GM23338 (cell line): Measurements from ENCODE around the gene SPRR2A. TPM values are rescaled to one million over a fixed set of nuclear protein-coding genes. Genes with fewer than 3 reads are reported as not detected.

ENCODE experiments used
- ATAC-seq: fragments of 200-7000 bp; cut with Tn5 transposase; 3 replicates; pipeline ENCODE4 v1.9.1; 2020
- DNase-seq: peaks from one replicate; pipeline ENCODE4 v3.0.0-alpha.2; 2015; ENCODE audit warnings: low spot score
- H2AFZ ChIP-seq: fragments of 200-600 bp; sonication (generic); 2 replicates; pipeline ENCODE4 v1.8.0; 2016; ENCODE audit warnings: antibody characterized with exemption, mild to moderate bottlenecking, moderate library complexity
- H3F3A ChIP-seq: fragments of 200-600 bp; sonication (generic); replicated peaks from 2 replicates; pipeline ENCODE4 v1.8.0; 2017; ENCODE audit warnings: antibody characterized with exemption, mixed run types, low read depth
- H3K27ac ChIP-seq: fragments of 200-600 bp; sonication (generic); 2 replicates; pipeline ENCODE4 v1.6.1; 2016; ENCODE audit warnings: low read depth
- H3K27me3 ChIP-seq: fragments of 200-600 bp; sonication (generic); 2 replicates; pipeline ENCODE4 v1.8.0; 2016; ENCODE audit warnings: mild to moderate bottlenecking, mixed run types, moderate library complexity; ENCODE audit not compliant: insufficient read depth
- H3K36me3 ChIP-seq: fragments of 200-600 bp; sonication (generic); 2 replicates; pipeline ENCODE4 v1.8.0; 2016; ENCODE audit warnings: mild to moderate bottlenecking; ENCODE audit not compliant: insufficient read depth
- H3K4me1 ChIP-seq: fragments of 200-600 bp; sonication (generic); 2 replicates; pipeline ENCODE4 v1.8.0; 2016; ENCODE audit warnings: mild to moderate bottlenecking, moderate library complexity; ENCODE audit not compliant: insufficient read depth
- H3K4me2 ChIP-seq: fragments of 200-600 bp; sonication (generic); 2 replicates; pipeline ENCODE4 v1.7.1; 2017; ENCODE audit warnings: mixed run types
- H3K4me3 ChIP-seq: fragments of 200-600 bp; sonication (generic); 2 replicates; pipeline ENCODE4 v1.6.1; 2016; ENCODE audit warnings: mixed run types
- H3K79me2 ChIP-seq: fragments of 200-600 bp; sonication (generic); replicated peaks from 2 replicates; pipeline ENCODE4 v1.8.0; 2017; ENCODE audit warnings: mild to moderate bottlenecking; ENCODE audit not compliant: insufficient read depth
- H3K9me2 ChIP-seq: fragments of 200-600 bp; sonication (generic); 2 replicates; pipeline ENCODE4 v1.8.0; 2017; ENCODE audit not compliant: insufficient read depth
- H4K20me1 ChIP-seq: fragments of 200-600 bp; sonication (generic); replicated peaks from 2 replicates; pipeline ENCODE4 v1.8.0; 2017; ENCODE audit warnings: mild to moderate bottlenecking; ENCODE audit not compliant: insufficient read depth
- H3K27ac Mint-ChIP-seq: 2 replicates; pipeline ENCODE4 v1.8.0; 2020; ENCODE audit warnings: inconsistent platforms, mild to moderate bottlenecking, moderate library complexity, mixed read lengths
- H3K27me3 Mint-ChIP-seq: 3 replicates; pipeline ENCODE4 v1.8.0; 2022; ENCODE audit warnings: low read depth, mild to moderate bottlenecking, moderate library complexity, mixed read lengths, inconsistent platforms; ENCODE audit not compliant: insufficient read depth, poor library complexity
- H3K36me3 Mint-ChIP-seq: 3 replicates; pipeline ENCODE4 v1.8.0; 2021; ENCODE audit warnings: low read depth, mild to moderate bottlenecking, inconsistent platforms, moderate library complexity, mixed read lengths
- H3K4me1 Mint-ChIP-seq: 3 replicates; pipeline ENCODE4 v1.8.0; 2020; ENCODE audit warnings: mild to moderate bottlenecking, inconsistent platforms, mixed read lengths
- H3K4me3 Mint-ChIP-seq: 3 replicates; pipeline ENCODE4 v1.8.0; 2021; ENCODE audit warnings: moderate library complexity, mild to moderate bottlenecking, inconsistent platforms, mixed read lengths
- H3K9me3 Mint-ChIP-seq: 3 replicates; pipeline ENCODE4 v1.8.0; 2020; ENCODE audit warnings: moderate library complexity, mild to moderate bottlenecking, inconsistent platforms, mixed read lengths
- CREB1 ChIP-seq: fragments of 250-450 bp; sonication (Bioruptor Pico); IDR thresholded peaks from 2 replicates; pipeline ENCODE4 v1.5.0; 2020; ENCODE audit warnings: low read depth, mild to moderate bottlenecking, moderate library complexity
- EZH2 ChIP-seq: fragments of 200-600 bp; sonication (generic); IDR thresholded peaks from one replicate; pipeline ENCODE4 v1.8.0; 2017; ENCODE audit warnings: antibody characterized with exemption, mild to moderate bottlenecking, low read depth; ENCODE audit not compliant: unreplicated experiment
- EZH2phosphoT487 ChIP-seq: fragments of 200-600 bp; sonication (generic); IDR thresholded peaks from one replicate; pipeline ENCODE4 v1.8.1; 2018; ENCODE audit warnings: antibody characterized with exemption; ENCODE audit not compliant: unreplicated experiment
- JUNB ChIP-seq: IDR thresholded peaks from one replicate; pipeline ENCODE4 v1.6.1; 2016; ENCODE audit warnings: antibody characterized with exemption; ENCODE audit not compliant: unreplicated experiment
- NANOG ChIP-seq: IDR thresholded peaks from 2 replicates; pipeline ENCODE4 v1.6.1; 2016; ENCODE audit warnings: antibody characterized with exemption, borderline replicate concordance
- POLR2AphosphoS5 ChIP-seq: IDR thresholded peaks from 2 replicates; pipeline ENCODE4 v1.6.1; 2016; ENCODE audit warnings: antibody characterized with exemption, low read depth
- STAT1 ChIP-seq: IDR thresholded peaks from one replicate; pipeline ENCODE4 v1.6.1; 2016; ENCODE audit warnings: antibody characterized with exemption; ENCODE audit not compliant: unreplicated experiment
- ZNF114 ChIP-seq: fragments of 250-450 bp; sonication (Bioruptor Pico); IDR thresholded peaks from 2 replicates; pipeline ENCODE4 v1.5.0; 2020; ENCODE audit warnings: mild to moderate bottlenecking, moderate library complexity
- ZNF331 ChIP-seq: fragments of 250-450 bp; sonication (Bioruptor Pico); IDR thresholded peaks from 2 replicates; pipeline ENCODE4 v1.5.0; 2020; ENCODE audit warnings: low read depth, mild to moderate bottlenecking, moderate library complexity
- ZNF462 ChIP-seq: fragments of 250-450 bp; sonication (Bioruptor Pico); IDR thresholded peaks from 2 replicates; pipeline ENCODE4 v1.5.0; 2020; ENCODE audit warnings: mild to moderate bottlenecking, moderate library complexity
- polyA plus RNA-seq: library from polyadenylated mRNA; unstranded; fragments of >200 nt; fragmentation: Nextera tagmentation; extraction: Ambion mirVana; gene quantifications from 2 replicates; pipeline ENCODE4 v1.2.1, GENCODE V29; 2016
- total RNA-seq: library from RNA; depleted of rRNA; stranded (reverse); fragments of >200 nt; shearing (Covaris generic); gene quantifications from 2 replicates; pipeline ENCODE4 v1.2.3, GENCODE V29; 2014
- TF ChIP-seq, protein P1 (sequence below): IDR thresholded peaks from one replicate; pipeline ENCODE4 v1.6.1; 2018; ENCODE audit warnings: antibody characterized with exemption; ENCODE audit not compliant: unreplicated experiment
- TF ChIP-seq, protein P2 (sequence below): IDR thresholded peaks from 2 replicates; pipeline ENCODE4 v1.6.1; 2016; ENCODE audit warnings: antibody characterized with exemption
- TF ChIP-seq, protein P3 (sequence below), 2 experiments: fragments of 200-600 bp in 1 of 2; sonication (generic) in 1 of 2; conservative IDR thresholded peaks; 2 replicates each; pipeline versions ENCODE4 v1.5.1 to v1.6.1; 2016 to 2017; ENCODE audit warnings: antibody characterized with exemption in 2 of 2, low read depth in 2 of 2, mild to moderate bottlenecking in 2 of 2, moderate library complexity in 1 of 2

SPRR2A gene
- total and polyA plus RNA-seq, 2 experiments from 2014 or later: not detected

- Histone ChIP-seq H3K4me1 (peaks cover 15% of the 10 kb centered on the region), H3K79me2 (no peaks in the 10 kb centered on the region), H3K9me2 (peaks cover 4% of the 10 kb centered on the region; the same call in 1 of the 2 replicates), H3F3A (no peaks in the 10 kb centered on the region), H2AFZ (no peak overlapping the region), H3K27me3 (no peaks in the 10 kb centered on the region), H3K27ac (no peak overlapping the region), H4K20me1 (no peaks in the 10 kb centered on the region), H3K36me3 (no peaks in the 10 kb centered on the region), H3K4me3 (no peak overlapping the region), H3K4me2 (no peak overlapping the region)
- DNase-seq (no peak), ATAC-seq (no peak)
- TF ChIP-seq, protein P1, sequence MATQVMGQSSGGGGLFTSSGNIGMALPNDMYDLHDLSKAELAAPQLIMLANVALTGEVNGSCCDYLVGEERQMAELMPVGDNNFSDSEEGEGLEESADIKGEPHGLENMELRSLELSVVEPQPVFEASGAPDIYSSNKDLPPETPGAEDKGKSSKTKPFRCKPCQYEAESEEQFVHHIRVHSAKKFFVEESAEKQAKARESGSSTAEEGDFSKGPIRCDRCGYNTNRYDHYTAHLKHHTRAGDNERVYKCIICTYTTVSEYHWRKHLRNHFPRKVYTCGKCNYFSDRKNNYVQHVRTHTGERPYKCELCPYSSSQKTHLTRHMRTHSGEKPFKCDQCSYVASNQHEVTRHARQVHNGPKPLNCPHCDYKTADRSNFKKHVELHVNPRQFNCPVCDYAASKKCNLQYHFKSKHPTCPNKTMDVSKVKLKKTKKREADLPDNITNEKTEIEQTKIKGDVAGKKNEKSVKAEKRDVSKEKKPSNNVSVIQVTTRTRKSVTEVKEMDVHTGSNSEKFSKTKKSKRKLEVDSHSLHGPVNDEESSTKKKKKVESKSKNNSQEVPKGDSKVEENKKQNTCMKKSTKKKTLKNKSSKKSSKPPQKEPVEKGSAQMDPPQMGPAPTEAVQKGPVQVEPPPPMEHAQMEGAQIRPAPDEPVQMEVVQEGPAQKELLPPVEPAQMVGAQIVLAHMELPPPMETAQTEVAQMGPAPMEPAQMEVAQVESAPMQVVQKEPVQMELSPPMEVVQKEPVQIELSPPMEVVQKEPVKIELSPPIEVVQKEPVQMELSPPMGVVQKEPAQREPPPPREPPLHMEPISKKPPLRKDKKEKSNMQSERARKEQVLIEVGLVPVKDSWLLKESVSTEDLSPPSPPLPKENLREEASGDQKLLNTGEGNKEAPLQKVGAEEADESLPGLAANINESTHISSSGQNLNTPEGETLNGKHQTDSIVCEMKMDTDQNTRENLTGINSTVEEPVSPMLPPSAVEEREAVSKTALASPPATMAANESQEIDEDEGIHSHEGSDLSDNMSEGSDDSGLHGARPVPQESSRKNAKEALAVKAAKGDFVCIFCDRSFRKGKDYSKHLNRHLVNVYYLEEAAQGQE: no peak
- TF ChIP-seq POLR2AphosphoS5 (no peak), JUNB (no peak), ZNF331 (CRISPR knock-in tag) (no peak), ZNF462 (CRISPR knock-in tag) (no peak), STAT1 (no peak), CREB1 (CRISPR knock-in tag) (no peak), ZNF114 (CRISPR knock-in tag) (no peak), NANOG (no peak), EZH2 (no peak), EZH2phosphoT487 (no peak)
- TF ChIP-seq, protein P2, sequence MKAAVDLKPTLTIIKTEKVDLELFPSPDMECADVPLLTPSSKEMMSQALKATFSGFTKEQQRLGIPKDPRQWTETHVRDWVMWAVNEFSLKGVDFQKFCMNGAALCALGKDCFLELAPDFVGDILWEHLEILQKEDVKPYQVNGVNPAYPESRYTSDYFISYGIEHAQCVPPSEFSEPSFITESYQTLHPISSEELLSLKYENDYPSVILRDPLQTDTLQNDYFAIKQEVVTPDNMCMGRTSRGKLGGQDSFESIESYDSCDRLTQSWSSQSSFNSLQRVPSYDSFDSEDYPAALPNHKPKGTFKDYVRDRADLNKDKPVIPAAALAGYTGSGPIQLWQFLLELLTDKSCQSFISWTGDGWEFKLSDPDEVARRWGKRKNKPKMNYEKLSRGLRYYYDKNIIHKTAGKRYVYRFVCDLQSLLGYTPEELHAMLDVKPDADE: no peak
- TF ChIP-seq, protein P3, sequence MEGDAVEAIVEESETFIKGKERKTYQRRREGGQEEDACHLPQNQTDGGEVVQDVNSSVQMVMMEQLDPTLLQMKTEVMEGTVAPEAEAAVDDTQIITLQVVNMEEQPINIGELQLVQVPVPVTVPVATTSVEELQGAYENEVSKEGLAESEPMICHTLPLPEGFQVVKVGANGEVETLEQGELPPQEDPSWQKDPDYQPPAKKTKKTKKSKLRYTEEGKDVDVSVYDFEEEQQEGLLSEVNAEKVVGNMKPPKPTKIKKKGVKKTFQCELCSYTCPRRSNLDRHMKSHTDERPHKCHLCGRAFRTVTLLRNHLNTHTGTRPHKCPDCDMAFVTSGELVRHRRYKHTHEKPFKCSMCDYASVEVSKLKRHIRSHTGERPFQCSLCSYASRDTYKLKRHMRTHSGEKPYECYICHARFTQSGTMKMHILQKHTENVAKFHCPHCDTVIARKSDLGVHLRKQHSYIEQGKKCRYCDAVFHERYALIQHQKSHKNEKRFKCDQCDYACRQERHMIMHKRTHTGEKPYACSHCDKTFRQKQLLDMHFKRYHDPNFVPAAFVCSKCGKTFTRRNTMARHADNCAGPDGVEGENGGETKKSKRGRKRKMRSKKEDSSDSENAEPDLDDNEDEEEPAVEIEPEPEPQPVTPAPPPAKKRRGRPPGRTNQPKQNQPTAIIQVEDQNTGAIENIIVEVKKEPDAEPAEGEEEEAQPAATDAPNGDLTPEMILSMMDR (conservative IDR thresholded peaks at IDR 0.05; ENCODE audit: low read depth in 2 of 2): no peak
- H3K36me3 Mint-ChIP-seq: no peaks in the 10 kb centered on the region
- H3K4me3 Mint-ChIP-seq: no peak overlapping the region
- 0 out of 2 replicates have a peak overlapping the region, but pooled peaks have one; percentile 10 for H3K27ac Mint-ChIP-seq
- peaks cover 6% of the 10 kb centered on the region for H3K27me3 Mint-ChIP-seq
- H3K4me1 Mint-ChIP-seq: peaks cover 22% of the 10 kb centered on the region
- H3K9me3 Mint-ChIP-seq: no peaks in the 10 kb centered on the region; the same call in none of the 3 replicates
These were observed 34.2 kb downstream of the SPRR2A start for GRCh38 chr1:153023109-153023508.
